ENCODE measurements around the gene CNIH2. TPM values are rescaled to one million over a fixed set of nuclear protein-coding genes. Genes with fewer than 3 reads are reported as not detected.

CNIH2 gene
- total RNA-seq, 1 experiment from 2014 or later, result 1.3 TPM

- DNase-seq (ENCODE audit: low read depth, low spot score) (no peak), ATAC-seq (peak; percentile 47)
- H3K4me1 ChIP-seq (ENCODE audit: control insufficient read depth in 1 of 2, insufficient read depth in 2 of 2, low read length in 2 of 2), result peaks cover 17 to 57% of the 10 kb centered on the region in 2 experiments
- H3K27me3 ChIP-seq (ENCODE audit: insufficient read depth, low read length), result no peaks in the 10 kb centered on the region
- no peak overlapping the region for H2AFZ ChIP-seq (ENCODE audit: low read depth, low read length, poor library complexity, severe bottlenecking)
- H3K9ac ChIP-seq (ENCODE audit: low read length), result peak overlapping the region; percentile 56
- H3K9me2 ChIP-seq (ENCODE audit: insufficient read depth), result no peaks in the 10 kb centered on the region
- ChIA-PET POLR2A (no interaction called here), RAD21 (ENCODE audit: low non-redundant PET in 1 of 2, low total read pairs in 2 of 2, uncharacterized antibody in 2 of 2, unreplicated experiment in 2 of 2) (no interaction called here), CTCF (no interaction called here)
- peak overlapping the region; percentile 73 for H3K4me2 ChIP-seq (ENCODE audit: low read length)
- BruUV-seq (replicated peaks), result no TSS peak
- H3K79me2 ChIP-seq (ENCODE audit: insufficient read depth, low read length), result no peaks in the 10 kb centered on the region
- H4K20me1 ChIP-seq (ENCODE audit: insufficient read depth), result no peaks in the 10 kb centered on the region
- no peak overlapping the region for H3K4me3 ChIP-seq (replicated peaks in 1 of 2; ENCODE audit: low read depth in 1 of 2, low read length in 2 of 2)
- intact Hi-C loops (cut with micrococcal nuclease), result loop anchor here (1.0 kb wide), 1 partner anchor 16 kb away; no protein-coding TSS in a partner anchor
- TF ChIP-seq CTCF (IDR thresholded peaks at IDR 0.05 in 2 of 3, conservative IDR thresholded peaks at IDR 0.05 in 1 of 3; ENCODE audit: borderline replicate concordance in 1 of 3, insufficient read depth in 1 of 3, low read depth in 2 of 3, low read length in 2 of 3) (no peak), ZNF274 (IDR thresholded peaks at IDR 0.05; ENCODE audit: low read depth, low read length) (no peak), TCF7L2 (IDR thresholded peaks at IDR 0.05; ENCODE audit: borderline replicate concordance, extremely low read depth, insufficient read depth, insufficient read length) (no peak), YY1 (IDR thresholded peaks at IDR 0.05; ENCODE audit: extremely low read depth, insufficient replicate concordance, low read depth, low read length) (no peak), SP1 (IDR thresholded peaks at IDR 0.05; ENCODE audit: low read depth) (no peak), EGR1 (IDR thresholded peaks at IDR 0.05; ENCODE audit: low read depth) (no peak), ATF3 (IDR thresholded peaks at IDR 0.05) (no peak), POLR2AphosphoS5 (IDR thresholded peaks at IDR 0.05; ENCODE audit: low read depth, low read length) (no peak), POLR2A (IDR thresholded peaks at IDR 0.05; ENCODE audit: borderline replicate concordance, extremely low read depth, insufficient read depth, insufficient read length) (no peak), ELF1 (IDR thresholded peaks at IDR 0.05; ENCODE audit: borderline replicate concordance, low read depth) (no peak)
- peaks cover 0 to 11% of the 10 kb centered on the region in 2 experiments; a peak in 1 of 4 replicates for H3K36me3 ChIP-seq (ENCODE audit: control insufficient read depth in 1 of 2, insufficient read depth in 2 of 2, low read length in 2 of 2)
- no peaks in the 10 kb centered on the region for H3K9me3 ChIP-seq (ENCODE audit: control insufficient read depth in 1 of 2, insufficient read depth in 1 of 2, low read depth in 1 of 2, low read length in 2 of 2)
- peak overlapping the region; percentile 41; the same call in 1 of the 2 replicates for H3K27ac ChIP-seq (ENCODE audit: low read depth, low read length)
Observed at GRCh38 chr11:66328031-66328301, 50.0 kb downstream of the CNIH2 start.

Measured in HCT116 (cell line).